Sciatic nerve (tissue), 2 donors: Measurements from ENCODE around the gene TIMM23. TPM values are rescaled to one million over a fixed set of nuclear protein-coding genes. Genes with fewer than 3 reads are reported as not detected.
"Not testable (repeated sequence)": the region's sequence is repeated elsewhere in the genome, so short reads cannot be mapped to it uniquely, and the experiment has no call there.

Experiments
- ATAC-seq: fragments of 200-7000 bp; cut with Tn5 transposase; one replicate; pipeline ENCODE4 v1.9.1; 2020; ENCODE audit warnings: mild to moderate bottlenecking, moderate library complexity
- DNase-seq: peaks from one replicate; pipeline ENCODE4 v3.0.0-alpha.2; 2020; ENCODE audit warnings: low spot score
- intact Hi-C: fragments of 100-400 bp; cut with DNase I; formaldehyde crosslinking; loops from one replicate; pipeline ENCODE4 v1.14.2; 2022
- total RNA-seq: library from RNA; stranded (reverse); fragmentation: NEBNext Ultra II Directional; extraction: Animal tissue kit (Norgen Biotek cat#: 25700); gene quantifications from one replicate; pipeline ENCODE4 v1.2.1, GENCODE V29; 2021
- donor health status: DM: no; HTN: no; CAD: no.
- donor health status: DM: no; HTN: no; CAD: no.

The TIMM23 gene
- total RNA-seq, 1 donor from 2014 or later, result 30.8 TPM

- ATAC-seq (no peak), DNase-seq (no peak)
- intact Hi-C loops, result no loop called here
Measured at GRCh38 chr10:46037107-46037825, 65.0 kb downstream of the TIMM23 start.

- intact Hi-C loops, result loop anchor here (2.0 kb wide), 1 partner anchor 37 kb away; no protein-coding TSS in a partner anchor
- no peak for DNase-seq
- no peak for ATAC-seq
Measured at GRCh38 chr10:46040004-46040403, 67.7 kb downstream of the TIMM23 start.

- DNase-seq, result no peak
- intact Hi-C loops, result no loop called here
- no peak for ATAC-seq
Measured at GRCh38 chr10:46042527-46042926, 70.2 kb downstream of the TIMM23 start.

GRCh38 chr10:46046261-46046660, 74.0 kb downstream of the TIMM23 start, which contains the start of gene MSMB:
Gene MSMB (minus strand): TSS chr10:46046269. CDS start chr10:46046237, 32 bp downstream.
- no peak for DNase-seq
- ATAC-seq, result no peak
- intact Hi-C loops, result no loop called here

- ATAC-seq, result no peak
- intact Hi-C loops, result no loop called here
- no peak for DNase-seq
Measured at GRCh38 chr10:46048152-46048551, 75.9 kb downstream of the TIMM23 start.

- intact Hi-C loops, DNase-seq, ATAC-seq: not testable (repeated sequence)
Measured at GRCh38 chr10:46049497-46049831, 77.2 kb downstream of the TIMM23 start.

- DNase-seq (no peak), ATAC-seq (no peak)
- intact Hi-C loops, result no loop called here
Measured at GRCh38 chr10:46050941-46051623, 78.8 kb downstream of the TIMM23 start.

GRCh38 chr10:46052057-46052790, 79.9 kb downstream of the TIMM23 start:
- no peak for DNase-seq
- no peak for ATAC-seq
- intact Hi-C loops, result no loop called here

- intact Hi-C loops, result no loop called here
- DNase-seq (no peak), ATAC-seq (no peak)
Measured at GRCh38 chr10:46052791-46053375, 80.6 kb downstream of the TIMM23 start.

Other genes with a start within 250 kb of the TIMM23 start
- gene WASHC2C, start 245.2 kb upstream of the TIMM23 start, total RNA-seq, result 48.1 TPM
- gene AGAP4, start 125.0 kb upstream of the TIMM23 start, total RNA-seq, result 30.5 TPM
- 146 TPM for gene NCOA4, start 58.1 kb downstream of the TIMM23 start, total RNA-seq
- not detected for gene MSMB, start 73.8 kb downstream of the TIMM23 start, total RNA-seq